HG02840 (cell line): Measurements from ENCODE around the gene GLIPR2.
"Not testable (repeated sequence)": the region's sequence is repeated elsewhere in the genome, so short reads cannot be mapped to it uniquely, and the experiment has no call there.

ENCODE experiments used
- ATAC-seq: cut with Tn5 transposase; IDR thresholded peaks from one replicate; pipeline ENCODE4 v1.9.1; 2021; ENCODE audit warnings: mild to moderate bottlenecking, moderate library complexity, moderate number of reproducible peaks; ENCODE audit not compliant: unreplicated experiment, low FRiP score

The GLIPR2 gene

GRCh38 chr9:36136272-36136893 is at the start of gene GLIPR2:
GLIPR2 (plus strand) TSS chr9:36136733; CDS start chr9:36136779, 46 bp downstream.
- peak; percentile 92 for ATAC-seq

- ATAC-seq, result not testable (repeated sequence)
Measured at GRCh38 chr9:36087054-36087453, 49.5 kb upstream of the GLIPR2 start.

- no peak for ATAC-seq
Measured at GRCh38 chr9:36088020-36088419, 48.5 kb upstream of the GLIPR2 start.

- no peak for ATAC-seq
Measured at GRCh38 chr9:36091026-36091953, 45.2 kb upstream of the GLIPR2 start.

GRCh38 chr9:36092014-36092413 is 44.5 kb upstream of the GLIPR2 start:
- no peak for ATAC-seq

- peak; percentile 90 for ATAC-seq
Measured at GRCh38 chr9:36092509-36093215, 43.9 kb upstream of the GLIPR2 start.

- no peak for ATAC-seq
Measured at GRCh38 chr9:36093384-36093783, 43.1 kb upstream of the GLIPR2 start.

- no peak for ATAC-seq
Measured at GRCh38 chr9:36099718-36100117, 36.8 kb upstream of the GLIPR2 start.

- ATAC-seq, result no peak
Measured at GRCh38 chr9:36100532-36100931, 36.0 kb upstream of the GLIPR2 start.

- ATAC-seq, result no peak
Measured at GRCh38 chr9:36101916-36102741, 34.4 kb upstream of the GLIPR2 start.

- ATAC-seq, result no peak
Measured at GRCh38 chr9:36102742-36103495, 33.6 kb upstream of the GLIPR2 start.

GRCh38 chr9:36109071-36109470 is 27.5 kb upstream of the GLIPR2 start:
- no peak for ATAC-seq

- no peak for ATAC-seq
Measured at GRCh38 chr9:36110434-36110833, 26.1 kb upstream of the GLIPR2 start.

GRCh38 chr9:36112516-36112915 is 24.0 kb upstream of the GLIPR2 start:
- ATAC-seq, result no peak

- no peak for ATAC-seq
Measured at GRCh38 chr9:36113999-36114398, 22.5 kb upstream of the GLIPR2 start.

- no peak for ATAC-seq
Measured at GRCh38 chr9:36116593-36116992, 19.9 kb upstream of the GLIPR2 start.

- no peak for ATAC-seq
Measured at GRCh38 chr9:36118201-36118600, 18.3 kb upstream of the GLIPR2 start.

GRCh38 chr9:36118706-36119105 is 17.8 kb upstream of the GLIPR2 start:
- ATAC-seq, result no peak

GRCh38 chr9:36119476-36119875 is 17.1 kb upstream of the GLIPR2 start:
- ATAC-seq, result no peak

GRCh38 chr9:36120705-36121104 is 15.8 kb upstream of the GLIPR2 start:
- ATAC-seq, result no peak
